Ishikawa (cell line): ENCODE results near the gene ZNF808.

Experiments used
- NFIC ChIP-seq: IDR thresholded peaks from 2 replicates; pipeline ENCODE4 v1.6.1; 2012
- TF ChIP-seq, protein P1 (sequence below): IDR thresholded peaks from 2 replicates; pipeline ENCODE4 v1.6.1; 2012; ENCODE audit warnings: low read depth, mild to moderate bottlenecking

DNA sequence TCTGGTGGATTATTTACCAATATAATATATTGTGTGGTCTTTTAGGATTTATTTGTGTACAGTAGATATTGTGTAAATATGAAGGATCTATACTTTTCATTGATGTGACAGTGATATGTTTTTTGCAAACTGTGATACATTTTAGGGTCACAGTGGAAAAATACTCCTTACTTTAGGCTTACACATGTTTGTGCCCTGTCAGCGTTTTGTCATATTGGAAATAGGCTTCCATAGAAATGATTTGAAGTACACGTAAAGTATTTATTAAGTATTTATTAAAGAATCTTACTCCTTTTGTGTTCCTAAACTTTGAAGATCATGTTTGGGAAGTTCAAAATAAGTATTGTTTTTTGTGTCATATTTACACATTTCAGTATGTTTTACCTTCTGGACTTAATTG is 5.0 kb downstream of the ZNF808 start:
- TF ChIP-seq, protein P1, sequence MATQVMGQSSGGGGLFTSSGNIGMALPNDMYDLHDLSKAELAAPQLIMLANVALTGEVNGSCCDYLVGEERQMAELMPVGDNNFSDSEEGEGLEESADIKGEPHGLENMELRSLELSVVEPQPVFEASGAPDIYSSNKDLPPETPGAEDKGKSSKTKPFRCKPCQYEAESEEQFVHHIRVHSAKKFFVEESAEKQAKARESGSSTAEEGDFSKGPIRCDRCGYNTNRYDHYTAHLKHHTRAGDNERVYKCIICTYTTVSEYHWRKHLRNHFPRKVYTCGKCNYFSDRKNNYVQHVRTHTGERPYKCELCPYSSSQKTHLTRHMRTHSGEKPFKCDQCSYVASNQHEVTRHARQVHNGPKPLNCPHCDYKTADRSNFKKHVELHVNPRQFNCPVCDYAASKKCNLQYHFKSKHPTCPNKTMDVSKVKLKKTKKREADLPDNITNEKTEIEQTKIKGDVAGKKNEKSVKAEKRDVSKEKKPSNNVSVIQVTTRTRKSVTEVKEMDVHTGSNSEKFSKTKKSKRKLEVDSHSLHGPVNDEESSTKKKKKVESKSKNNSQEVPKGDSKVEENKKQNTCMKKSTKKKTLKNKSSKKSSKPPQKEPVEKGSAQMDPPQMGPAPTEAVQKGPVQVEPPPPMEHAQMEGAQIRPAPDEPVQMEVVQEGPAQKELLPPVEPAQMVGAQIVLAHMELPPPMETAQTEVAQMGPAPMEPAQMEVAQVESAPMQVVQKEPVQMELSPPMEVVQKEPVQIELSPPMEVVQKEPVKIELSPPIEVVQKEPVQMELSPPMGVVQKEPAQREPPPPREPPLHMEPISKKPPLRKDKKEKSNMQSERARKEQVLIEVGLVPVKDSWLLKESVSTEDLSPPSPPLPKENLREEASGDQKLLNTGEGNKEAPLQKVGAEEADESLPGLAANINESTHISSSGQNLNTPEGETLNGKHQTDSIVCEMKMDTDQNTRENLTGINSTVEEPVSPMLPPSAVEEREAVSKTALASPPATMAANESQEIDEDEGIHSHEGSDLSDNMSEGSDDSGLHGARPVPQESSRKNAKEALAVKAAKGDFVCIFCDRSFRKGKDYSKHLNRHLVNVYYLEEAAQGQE: no peak
- TF ChIP-seq NFIC: no peak
